Neural crest cell (in vitro differentiated cells): Measurements from ENCODE around the gene SLC16A12. TPM values are rescaled to one million over a fixed set of nuclear protein-coding genes. Genes with fewer than 3 reads are reported as not detected.

Experiments
- DNase-seq: peaks from one replicate; pipeline ENCODE4 v3.0.0; 2021; ENCODE audit warnings: low read depth, mixed read lengths, low spot score
- H3K27ac Mint-ChIP-seq: one replicate; pipeline ENCODE4 v1.8.0; 2021; ENCODE audit warnings: mild to moderate bottlenecking, mixed read lengths; ENCODE audit not compliant: unreplicated experiment
- H3K27me3 Mint-ChIP-seq: 2 replicates; pipeline ENCODE4 v1.8.0; 2021; ENCODE audit warnings: low read depth, mild to moderate bottlenecking, mixed read lengths
- H3K36me3 Mint-ChIP-seq: 2 replicates; pipeline ENCODE4 v1.8.0; 2021; ENCODE audit warnings: low read depth, mild to moderate bottlenecking, mixed read lengths
- H3K4me1 Mint-ChIP-seq: 2 replicates; pipeline ENCODE4 v1.8.0; 2021; ENCODE audit warnings: mixed read lengths
- H3K4me3 Mint-ChIP-seq: one replicate; pipeline ENCODE4 v1.8.0; 2021; ENCODE audit warnings: mild to moderate bottlenecking, mixed read lengths
- H3K9me3 Mint-ChIP-seq: 2 replicates; pipeline ENCODE4 v1.8.0; 2021; ENCODE audit warnings: mixed read lengths
- CTCF ChIP-seq: fragments of 200-600 bp; sonication (generic); conservative IDR thresholded peaks from 2 replicates; pipeline ENCODE4 v1.5.0; 2021; ENCODE audit warnings: antibody characterized with exemption, mild to moderate bottlenecking
- total RNA-seq: library from RNA; stranded (reverse); gene quantifications from 2 replicates; pipeline ENCODE4 v1.2.1, GENCODE V29; 2021

SLC16A12 gene
- total RNA-seq, 1 donor from 2014 or later: not detected

GRCh38 chr10:89554433-89554832, 19.0 kb upstream of the SLC16A12 start:
- H3K36me3 Mint-ChIP-seq: no peaks in the 10 kb centered on the region

GRCh38 chr10:89553064-89553734, 17.8 kb upstream of the SLC16A12 start:
- no peak for TF ChIP-seq CTCF
- Mint-ChIP-seq H3K27ac (no peak overlapping the region), H3K27me3 (peaks cover 8% of the 10 kb centered on the region)

More at GRCh38 chr10:89554433-89554832, 19.0 kb upstream of the SLC16A12 start:
- H3K9me3 Mint-ChIP-seq: peaks cover 4% of the 10 kb centered on the region
- no peak for TF ChIP-seq CTCF
- no peak overlapping the region for H3K4me3 Mint-ChIP-seq
- H3K27ac Mint-ChIP-seq: peak overlapping the region; percentile 10
- H3K27me3 Mint-ChIP-seq: peaks cover 4% of the 10 kb centered on the region
- H3K4me1 Mint-ChIP-seq: no peaks in the 10 kb centered on the region
- no peak for DNase-seq

GRCh38 chr10:89552213-89552612, 16.8 kb upstream of the SLC16A12 start:
- peaks cover 4% of the 10 kb centered on the region for H3K9me3 Mint-ChIP-seq
- H3K4me3 Mint-ChIP-seq: no peak overlapping the region
- DNase-seq: no peak
- H3K36me3 Mint-ChIP-seq: no peaks in the 10 kb centered on the region
- no peak overlapping the region for H3K27ac Mint-ChIP-seq
- TF ChIP-seq CTCF: no peak
- H3K4me1 Mint-ChIP-seq: no peaks in the 10 kb centered on the region
- H3K27me3 Mint-ChIP-seq: peaks cover 8% of the 10 kb centered on the region

More at GRCh38 chr10:89553064-89553734, 17.8 kb upstream of the SLC16A12 start:
- no peak overlapping the region for H3K4me3 Mint-ChIP-seq
- no peaks in the 10 kb centered on the region for H3K4me1 Mint-ChIP-seq
- H3K9me3 Mint-ChIP-seq: peaks cover 4% of the 10 kb centered on the region
- H3K36me3 Mint-ChIP-seq: no peaks in the 10 kb centered on the region
- DNase-seq: no peak

GRCh38 chr10:89550509-89550908, 15.1 kb upstream of the SLC16A12 start:
- no peak for DNase-seq
- peaks cover 4% of the 10 kb centered on the region for H3K9me3 Mint-ChIP-seq
- H3K27me3 Mint-ChIP-seq: peaks cover 11% of the 10 kb centered on the region
- H3K36me3 Mint-ChIP-seq: peaks cover 2% of the 10 kb centered on the region
- H3K4me1 Mint-ChIP-seq: no peaks in the 10 kb centered on the region
- H3K27ac Mint-ChIP-seq: no peak overlapping the region
- no peak for TF ChIP-seq CTCF
- no peak overlapping the region for H3K4me3 Mint-ChIP-seq

- H3K9me3 Mint-ChIP-seq: peaks cover 4% of the 10 kb centered on the region
- DNase-seq: no peak
- no peaks in the 10 kb centered on the region for H3K4me1 Mint-ChIP-seq
- peaks cover 11% of the 10 kb centered on the region for H3K27me3 Mint-ChIP-seq
- no peak for TF ChIP-seq CTCF
- H3K36me3 Mint-ChIP-seq: peaks cover 4% of the 10 kb centered on the region
- H3K27ac Mint-ChIP-seq: no peak overlapping the region
- no peak overlapping the region for H3K4me3 Mint-ChIP-seq
These were observed 14.1 kb upstream of the SLC16A12 start for GRCh38 chr10:89549510-89549909.
